Lung (tissue), 12 donors: ENCODE data around the gene ENTPD1. TPM values are rescaled to one million over a fixed set of nuclear protein-coding genes. Genes with fewer than 3 reads are reported as not detected.

Experiments used
- ATAC-seq: fragments of 200-7000 bp; cut with Tn5 transposase; one replicate; pipeline ENCODE4 v1.9.1; 2020; ENCODE audit warnings: moderate number of reproducible peaks; ENCODE audit not compliant: insufficient read depth, low FRiP score
- DNase-seq, 3 donors: peaks; one replicate each; pipeline ENCODE4 v3.0.0-alpha.2; 2013 to 2017
- H3K27ac ChIP-seq, 2 donors: one replicate each; pipeline ENCODE4 v1.5.1; 2013; ENCODE audit warnings: mild to moderate bottlenecking in 2 of 2, moderate library complexity in 2 of 2, control low read depth in 1 of 2, inconsistent platforms in 1 of 2, low read depth in 1 of 2, low read length in 1 of 2
- H3K27me3 ChIP-seq, 3 donors: one replicate each; pipeline ENCODE4 v1.5.1; 2013; ENCODE audit warnings: low read length in 2 of 3; ENCODE audit not compliant: control insufficient read depth in 3 of 3, insufficient read depth in 3 of 3
- H3K36me3 ChIP-seq, 4 donors: one replicate each; pipeline ENCODE4 v1.5.1; 2013; ENCODE audit warnings: low read length in 4 of 4, mild to moderate bottlenecking in 1 of 4, moderate library complexity in 1 of 4; ENCODE audit not compliant: control insufficient read depth in 4 of 4, insufficient read depth in 4 of 4
- H3K4me1 ChIP-seq, 5 donors: one replicate each; pipeline ENCODE4 v1.5.1; 2013; ENCODE audit warnings: low read length in 5 of 5, mild to moderate bottlenecking in 2 of 5, moderate library complexity in 1 of 5; ENCODE audit not compliant: control insufficient read depth in 5 of 5, insufficient read depth in 5 of 5
- H3K4me3 ChIP-seq: one replicate; pipeline ENCODE4 v1.5.1; 2013; ENCODE audit warnings: mild to moderate bottlenecking, control low read depth, moderate library complexity
- H3K9ac ChIP-seq, 2 donors: one replicate each; pipeline ENCODE4 v1.5.1; 2013; ENCODE audit warnings: low read length in 2 of 2, control low read depth in 1 of 2; ENCODE audit not compliant: insufficient read depth in 1 of 2
- H3K9me3 ChIP-seq, 4 donors: one replicate each; pipeline ENCODE4 v1.5.1; 2013; ENCODE audit warnings: low read length in 3 of 4, mild to moderate bottlenecking in 1 of 4, moderate library complexity in 1 of 4; ENCODE audit not compliant: control insufficient read depth in 4 of 4, insufficient read depth in 3 of 4
- CTCF ChIP-seq: IDR thresholded peaks from 2 replicates; pipeline ENCODE4 v1.5.1; 2012; ENCODE audit warnings: mild to moderate bottlenecking; ENCODE audit errors: control extremely low read depth, extremely low read depth
- WGBS, 2 donors: extraction: QIAGEN DNeasy Blood & Tissue Kit; methylation state at CpG; one replicate each; pipeline ENCODE4 v1.1.7; 2013; 5-methylcytosine and 5-hydroxymethylcytosine counted together
- polyA plus RNA-seq, 2 donors: library from polyadenylated mRNA; stranded (reverse); fragments of 200-250 nt; gene quantifications; one replicate each; pipeline ENCODE4 v1.2.1, GENCODE V29; 2013
- total RNA-seq, 2 donors: library from RNA; depleted of rRNA in 1 of 2; stranded (reverse); fragments of >200 nt in 1 of 2; gene quantifications; one replicate each; pipeline ENCODE4 v1.2.1, GENCODE V29; 2014 to 2021
- donor health status: control.
- donor health status: control.
- donor health status: Bipolar disorder and iron deficiency.
- donor health status: healthy.
- donor health status: DM: yes; HTN: yes; CAD: no.

Gene ENTPD1
- total and polyA plus RNA-seq, 4 donors: 5.5 to 46.6 (median 18.2) TPM

- TF ChIP-seq CTCF: no peak
- no peaks in the 10 kb centered on the region for H3K9me3 ChIP-seq
- H3K4me1 ChIP-seq: peaks cover 0 to 4% (median 0%) of the 10 kb centered on the region in 5 donors
- H3K9ac ChIP-seq: no peak overlapping the region
- no peaks in the 10 kb centered on the region for H3K36me3 ChIP-seq
- H3K4me3 ChIP-seq: no peak overlapping the region
- DNase-seq (no peak), ATAC-seq (no peak)
- WGBS, 2 donors: 93% methylated on average over 5 of the region's 5 CpGs
- no peaks in the 10 kb centered on the region for H3K27me3 ChIP-seq
- H3K27ac ChIP-seq: no peak overlapping the region
Observed at GRCh38 chr10:95785942-95786669, 30.1 kb downstream of the ENTPD1 start.

GRCh38 chr10:95787447-95787846 lies 31.5 kb downstream of the ENTPD1 start:
- no peak for ATAC-seq
- peaks cover 0 to 5% (median 0%) of the 10 kb centered on the region in 5 donors for H3K4me1 ChIP-seq
- 80 to 84% methylated on average over 1 of the region's 1 CpG for WGBS, 2 donors
- DNase-seq: no peak
- H3K9ac ChIP-seq: no peak overlapping the region
- H3K4me3 ChIP-seq: no peak overlapping the region
- no peaks in the 10 kb centered on the region for H3K36me3 ChIP-seq
- no peaks in the 10 kb centered on the region for H3K9me3 ChIP-seq
- TF ChIP-seq CTCF: no peak
- no peak overlapping the region for H3K27ac ChIP-seq
- no peaks in the 10 kb centered on the region for H3K27me3 ChIP-seq

- DNase-seq: peak in 1 of 3 donors; percentile 6
- H3K9ac ChIP-seq: no peak overlapping the region
- no peak for ATAC-seq
- H3K4me3 ChIP-seq: no peak overlapping the region
- H3K9me3 ChIP-seq: no peaks in the 10 kb centered on the region
- 63 to 87% methylated on average over 2 of the region's 2 CpGs for WGBS, 2 donors
- H3K27me3 ChIP-seq: no peaks in the 10 kb centered on the region
- peaks cover 0 to 14% (median 0%) of the 10 kb centered on the region in 5 donors for H3K4me1 ChIP-seq
- no peaks in the 10 kb centered on the region for H3K36me3 ChIP-seq
- no peak overlapping the region for H3K27ac ChIP-seq
- no peak for TF ChIP-seq CTCF
Observed at GRCh38 chr10:95788830-95789229, 32.9 kb downstream of the ENTPD1 start.
